Anterior cingulate cortex (tissue), 58 donors: Measurements from ENCODE around the gene GNAL.

Experiments used
- DNase-seq, 58 donors: peaks; one replicate each; lab custom pipeline; 2025; lab: John Stamatoyannopoulos, UW

The GNAL gene

GRCh38 chr18:11719050-11719449 lies 30.0 kb downstream of the GNAL start:
- no peak for DNase-seq

DNA sequence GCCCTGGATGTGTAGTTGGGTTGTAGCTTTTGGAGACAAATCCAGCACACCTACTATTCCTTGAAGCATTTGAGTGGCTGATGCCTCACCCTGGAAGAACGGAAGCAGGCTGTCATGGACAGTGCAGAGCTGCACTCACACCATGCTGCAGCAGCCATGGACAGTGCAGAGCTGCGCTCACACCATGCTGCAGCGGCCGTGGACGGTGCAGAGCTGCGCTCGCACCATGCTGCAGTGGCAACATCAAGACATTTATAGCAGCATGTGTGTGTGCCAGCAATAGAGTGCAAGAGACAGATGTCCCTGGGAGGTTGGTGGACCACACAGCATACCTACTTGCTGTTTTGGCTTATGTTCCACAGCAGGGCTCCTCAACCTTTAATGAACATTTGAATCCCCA lies 30.6 kb downstream of the GNAL start:
- DNase-seq: no peak

DNA sequence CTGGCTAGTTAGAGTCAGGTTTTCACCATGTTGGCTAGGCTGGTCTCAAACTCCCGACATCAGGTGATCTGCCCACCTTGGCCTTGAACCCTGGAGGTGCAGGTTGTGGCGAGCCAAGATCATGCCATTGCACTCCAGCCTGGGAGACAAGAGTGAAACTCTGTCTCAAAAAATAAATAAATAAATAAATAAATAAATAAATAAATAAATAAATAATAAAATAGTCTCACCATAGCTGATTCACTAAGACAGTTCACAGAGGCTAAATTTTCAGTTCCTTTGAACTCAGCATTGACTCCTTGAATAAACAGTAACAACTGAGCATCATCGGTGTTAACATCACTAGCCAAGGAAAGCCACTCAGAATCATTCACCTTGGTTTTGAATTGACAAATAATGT lies 32.7 kb downstream of the GNAL start:
- no peak for DNase-seq

DNA sequence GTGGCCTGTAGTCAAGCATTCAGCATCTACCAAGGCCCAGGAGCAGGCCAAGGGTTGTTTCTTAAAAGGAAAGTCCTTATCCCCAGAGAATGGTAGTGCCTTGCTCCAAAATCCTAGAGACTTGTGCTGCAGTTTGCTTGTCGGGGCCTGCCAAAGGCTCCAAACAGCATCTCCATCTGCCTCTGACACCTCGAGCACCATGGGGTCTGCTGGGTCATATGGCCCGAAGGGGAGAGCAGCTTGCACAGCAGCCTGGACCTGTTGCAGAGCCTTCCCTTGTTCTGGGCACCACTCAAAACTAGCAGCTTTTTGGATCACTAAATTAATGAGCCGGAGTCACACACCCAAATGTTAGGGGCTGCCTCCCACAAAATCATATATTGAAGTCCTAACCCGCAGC lies 35.7 kb downstream of the GNAL start:
- no peak for DNase-seq

GRCh38 chr18:11726556-11726955 lies 37.5 kb downstream of the GNAL start:
- no peak for DNase-seq

GRCh38 chr18:11728249-11728648 lies 39.2 kb downstream of the GNAL start:
- no peak for DNase-seq

DNA sequence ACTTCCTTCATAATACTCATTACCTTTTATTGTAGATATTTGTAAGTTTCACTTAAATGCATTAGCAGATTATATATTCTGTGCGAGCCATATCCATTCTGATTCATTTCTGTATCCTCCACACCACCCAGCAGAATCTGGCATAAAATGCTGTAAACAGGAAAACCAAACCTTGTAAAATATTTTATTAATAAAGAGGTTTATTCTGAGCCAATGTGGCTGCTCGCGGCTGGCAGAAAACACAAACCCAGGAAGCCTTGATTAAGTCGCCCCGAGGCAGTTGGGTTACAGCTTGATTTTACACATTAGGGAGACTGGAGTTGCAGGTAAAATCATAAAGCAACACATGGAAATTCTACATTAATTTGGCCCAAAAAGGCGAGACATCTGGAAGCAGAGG lies 40.5 kb downstream of the GNAL start:
- no peak for DNase-seq

DNA sequence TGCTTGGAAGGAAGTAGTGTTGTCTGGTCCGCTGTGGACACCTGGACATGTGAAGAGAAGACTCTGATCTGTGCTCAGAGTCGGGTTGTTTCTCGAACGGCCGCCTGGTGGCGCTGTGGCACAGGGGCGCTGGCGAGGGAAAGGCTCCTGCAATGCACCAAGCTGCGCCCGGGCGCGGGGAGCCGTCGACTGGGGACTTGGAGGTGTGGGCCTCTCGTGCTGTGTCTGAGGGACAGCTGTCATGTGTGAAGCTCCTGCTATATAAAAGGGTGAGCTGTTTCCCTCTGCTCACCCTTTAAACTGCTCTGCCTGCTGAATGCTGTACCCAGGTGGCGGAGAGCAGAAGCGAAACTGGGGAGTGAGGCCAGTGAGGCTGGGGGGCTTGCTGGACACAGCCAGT lies 44.0 kb downstream of the GNAL start:
- DNase-seq: peak in 57 of 58 donors; percentile 5 to 82 (median 43)

- peak in 1 of 58 donors; percentile 0 for DNase-seq
Observed at GRCh38 chr18:11736656-11737055, 47.6 kb downstream of the GNAL start.

DNA sequence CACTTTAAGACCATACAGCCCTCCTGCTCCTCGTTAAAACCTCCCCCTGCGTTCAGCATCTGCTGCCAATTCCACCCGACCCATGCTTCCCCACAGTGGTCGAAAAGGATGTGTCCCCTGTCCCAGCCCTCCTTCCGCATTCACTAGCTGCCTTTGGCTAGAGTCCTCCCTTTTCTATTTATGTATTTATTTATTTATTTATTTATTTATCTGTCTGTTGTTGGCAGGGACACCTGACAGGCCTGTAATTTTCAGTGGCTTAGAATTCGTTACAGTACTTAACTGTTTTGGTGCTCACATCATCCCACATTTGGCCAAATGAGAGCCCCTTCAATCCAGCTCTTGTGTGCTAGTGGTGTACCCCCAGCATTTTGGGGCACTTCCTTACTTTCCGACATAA lies 50.8 kb downstream of the GNAL start:
- DNase-seq: no peak

DNA sequence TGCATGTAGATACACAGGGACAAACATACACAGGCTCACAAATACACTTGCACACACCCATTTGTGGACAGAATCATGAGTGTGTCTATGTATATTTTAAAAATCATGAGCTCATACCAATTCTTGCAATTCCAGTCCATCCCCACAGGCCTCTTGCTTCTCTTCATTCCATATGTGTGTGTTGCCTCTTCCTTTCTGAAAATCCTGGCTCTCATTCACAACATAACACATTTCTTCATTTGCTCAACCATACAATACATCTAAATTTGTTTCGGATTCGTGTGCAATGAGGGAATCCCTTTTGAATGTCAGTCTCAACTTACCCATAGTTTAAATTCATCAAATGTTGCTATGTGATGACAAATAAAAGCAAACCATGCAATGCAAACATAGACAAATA lies 51.4 kb downstream of the GNAL start:
- no peak for DNase-seq

GRCh38 chr18:11741505-11742145 lies 52.6 kb downstream of the GNAL start:
- no peak for DNase-seq

DNA sequence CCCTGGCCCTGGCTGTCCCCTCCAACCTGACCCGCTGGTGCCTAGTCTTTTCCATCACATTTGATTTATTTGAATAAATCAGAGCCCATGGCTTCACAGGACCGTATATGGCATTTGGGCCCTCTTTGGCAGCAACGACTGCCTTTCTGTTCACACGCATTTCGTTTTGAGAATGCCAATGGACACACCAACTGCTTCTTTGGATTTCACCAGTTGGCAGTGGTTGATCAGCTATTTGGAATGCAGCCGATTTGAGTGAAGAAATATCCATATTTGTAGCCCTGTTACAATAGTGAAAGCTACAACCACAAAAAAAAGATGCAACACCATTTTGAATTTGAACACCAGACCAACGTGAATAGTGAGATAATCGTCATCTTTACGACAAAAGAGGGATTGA lies 56.5 kb downstream of the GNAL start:
- no peak for DNase-seq

- no peak for DNase-seq
Observed at GRCh38 chr18:11747286-11747685, 58.2 kb downstream of the GNAL start.

GRCh38 chr18:11747731-11748130 lies 58.7 kb downstream of the GNAL start:
- no peak for DNase-seq

GRCh38 chr18:11749305-11749704 lies 60.2 kb downstream of the GNAL start:
- DNase-seq: no peak

DNA sequence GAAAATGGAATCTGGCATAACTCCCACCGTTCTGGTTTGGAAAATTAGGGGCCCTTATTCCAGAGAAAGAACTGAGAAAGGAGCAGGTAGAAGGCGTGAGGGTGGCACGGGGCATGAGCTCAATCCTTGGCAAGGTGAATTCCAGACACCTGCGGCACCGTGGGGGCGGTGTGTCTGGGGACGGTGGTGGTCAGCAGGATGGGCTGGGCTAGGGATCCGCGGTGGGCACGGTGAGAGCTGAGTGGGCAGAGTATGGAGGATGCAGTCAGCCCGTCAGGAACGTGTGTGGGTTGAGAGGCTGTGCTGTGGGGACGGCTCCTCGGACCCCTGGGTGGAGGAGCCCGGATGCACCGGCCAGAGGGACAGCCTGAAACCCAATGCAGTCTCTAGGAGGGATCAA lies 61.1 kb downstream of the GNAL start:
- no peak for DNase-seq

GRCh38 chr18:11750581-11751310 lies 61.7 kb downstream of the GNAL start:
- DNase-seq: no peak

- peak in 17 of 58 donors; percentile 6 to 71 (median 21) for DNase-seq
Observed at GRCh38 chr18:11751341-11752115, 62.5 kb downstream of the GNAL start.

DNA sequence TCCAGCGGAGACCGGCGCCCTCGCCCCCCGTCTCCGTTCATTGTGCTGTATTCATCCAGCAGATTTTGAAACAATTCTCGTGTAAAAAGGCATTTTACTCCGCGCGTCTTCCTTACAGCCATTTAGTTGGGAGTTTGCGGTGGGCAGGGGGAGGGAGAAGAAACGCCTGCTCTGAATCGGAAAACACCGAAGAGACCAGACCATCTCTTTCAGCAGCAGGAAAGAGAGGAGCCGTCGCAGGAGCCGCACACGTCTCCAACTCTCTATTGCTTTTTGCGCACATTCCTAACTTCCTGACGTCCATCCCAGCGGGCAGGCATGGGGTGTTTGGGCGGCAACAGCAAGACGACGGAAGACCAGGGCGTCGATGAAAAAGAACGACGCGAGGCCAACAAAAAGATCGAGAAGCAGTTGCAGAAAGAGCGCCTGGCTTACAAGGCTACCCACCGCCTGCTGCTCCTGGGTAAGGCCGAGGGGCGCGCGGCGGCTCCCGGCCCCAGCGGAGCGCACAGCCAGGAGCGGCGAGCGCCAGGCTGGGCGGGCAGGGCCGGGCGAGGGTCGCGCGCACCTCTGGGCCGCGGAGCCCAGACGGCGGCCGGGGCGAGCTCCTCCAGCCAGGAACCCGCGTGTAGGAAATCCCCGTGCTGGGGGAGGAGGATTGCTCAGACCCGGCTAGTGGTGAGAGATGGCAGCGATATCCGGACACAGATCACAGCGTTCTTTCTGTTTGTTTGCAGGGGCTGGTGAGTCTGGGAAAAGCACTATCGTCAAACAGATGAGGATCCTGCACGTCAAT lies 63.2 kb downstream of the GNAL start:
- peak in 1 of 58 donors; percentile 12 for DNase-seq

- DNase-seq: no peak
Observed at GRCh38 chr18:11754979-11755378, 65.9 kb downstream of the GNAL start.
